Tibial nerve (tissue), 4 donors: Measurements from ENCODE around the gene KMT2C. TPM values are rescaled to one million over a fixed set of nuclear protein-coding genes. Genes with fewer than 3 reads are reported as not detected.
"Not testable (repeated sequence)": the region's sequence is repeated elsewhere in the genome, so short reads cannot be mapped to it uniquely, and the experiment has no call there.

Experiments used
- DNase-seq, 2 donors: peaks; one replicate each; pipeline ENCODE4 v3.0.0-alpha.2; 2019; ENCODE audit warnings: low spot score in 2 of 2
- H3K27ac ChIP-seq, 4 donors: fragments of 200-600 bp; sonication (generic) in 3 of 4; one replicate each; pipeline ENCODE4 v1.5.1; 2017 to 2019; ENCODE audit warnings: mild to moderate bottlenecking in 1 of 4
- H3K27me3 ChIP-seq, 2 donors: fragments of 200-600 bp; sonication (generic) in 1 of 2; one replicate each; pipeline versions ENCODE4 v1.5.1 to v1.6.0; 2017 to 2019
- H3K36me3 ChIP-seq, 3 donors: fragments of 200-600 bp; sonication (generic); one replicate each; pipeline ENCODE4 v1.5.1; 2018 to 2019
- H3K4me1 ChIP-seq, 4 donors: fragments of 200-600 bp; sonication (generic) in 3 of 4; one replicate each; pipeline ENCODE4 v1.5.1; 2017 to 2019
- H3K4me3 ChIP-seq, 4 donors: fragments of 200-600 bp; sonication (generic) in 3 of 4; one replicate each; pipeline ENCODE4 v1.5.1; 2017 to 2019; ENCODE audit warnings: mild to moderate bottlenecking in 1 of 4, moderate library complexity in 1 of 4
- H3K9me3 ChIP-seq, 4 donors: fragments of 200-600 bp; sonication (generic) in 3 of 4; one replicate each; pipeline ENCODE4 v1.5.1; 2017 to 2019
- CTCF ChIP-seq, 5 experiments: fragments of 200-600 bp in 3 of 5; fragments of 450-650 bp in 2 of 5; sonication (generic) in 3 of 5; IDR thresholded peaks; one replicate each; pipeline ENCODE4 v1.5.1; 2016 to 2019; ENCODE audit warnings: antibody characterized with exemption in 5 of 5, mild to moderate bottlenecking in 3 of 5, moderate library complexity in 2 of 5
- EP300 ChIP-seq, 2 donors: sonication (generic); formaldehyde crosslinking; IDR thresholded peaks; one replicate each; pipeline ENCODE4 v1.6.1; 2017; ENCODE audit warnings: antibody characterized with exemption in 2 of 2, mild to moderate bottlenecking in 1 of 2
- POLR2A ChIP-seq, 2 donors: fragments of 450-650 bp; IDR thresholded peaks; one replicate each; pipeline ENCODE4 v1.6.1; 2017; ENCODE audit warnings: antibody characterized with exemption in 2 of 2, mild to moderate bottlenecking in 2 of 2, moderate library complexity in 2 of 2
- WGBS, 2 donors: methylation state at CpG; one replicate each; pipeline ENCODE4 v1.1.5; 2018; 5-methylcytosine and 5-hydroxymethylcytosine counted together
- total RNA-seq, 4 donors: library from RNA; depleted of rRNA; stranded (reverse); fragments of >200 nt; gene quantifications; one replicate each; pipeline ENCODE4 v1.1.0, GENCODE V29; 2016

KMT2C gene
- total RNA-seq, 4 donors from 2014 or later = 63.2 to 86.1 (median 69.4) TPM

- H3K4me1 ChIP-seq, DNase-seq, H3K9me3 ChIP-seq, H3K27me3 ChIP-seq, H3K36me3 ChIP-seq, H3K4me3 ChIP-seq, H3K27ac ChIP-seq: not testable (repeated sequence)
- WGBS, 2 donors = 79 to 87% methylated on average over 8 of the region's 8 CpGs
Measured at GRCh38 chr7:152241301-152241700, 194.5 kb downstream of the KMT2C start.

DNA sequence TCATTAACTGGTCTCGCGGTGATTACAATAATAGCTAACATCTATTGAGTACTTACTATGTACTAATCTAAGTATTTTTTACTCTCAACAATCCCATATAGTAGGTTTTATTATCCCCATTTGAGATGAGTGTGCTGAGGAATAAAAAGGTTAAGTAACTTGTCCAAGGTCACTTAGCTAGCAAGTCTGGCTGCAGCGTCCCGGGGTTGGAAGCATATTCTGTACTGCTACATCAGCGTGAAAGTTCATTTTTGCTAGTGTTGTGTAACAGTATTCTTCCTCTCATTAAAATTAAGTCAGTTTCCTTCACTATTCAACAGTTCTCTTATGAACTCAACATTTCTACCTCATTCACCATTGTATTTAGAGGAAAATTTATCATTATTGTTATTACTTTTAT lies 199.5 kb downstream of the KMT2C start:
- not testable (repeated sequence) for H3K27ac ChIP-seq, H3K27me3 ChIP-seq, H3K4me3 ChIP-seq, H3K4me1 ChIP-seq, DNase-seq, H3K9me3 ChIP-seq
- WGBS, 2 donors = 88 to 89% methylated on average over 5 of the region's 5 CpGs
- peaks cover 0 to 27% (median 0%) of the 10 kb centered on the region in 3 donors for H3K36me3 ChIP-seq

DNA sequence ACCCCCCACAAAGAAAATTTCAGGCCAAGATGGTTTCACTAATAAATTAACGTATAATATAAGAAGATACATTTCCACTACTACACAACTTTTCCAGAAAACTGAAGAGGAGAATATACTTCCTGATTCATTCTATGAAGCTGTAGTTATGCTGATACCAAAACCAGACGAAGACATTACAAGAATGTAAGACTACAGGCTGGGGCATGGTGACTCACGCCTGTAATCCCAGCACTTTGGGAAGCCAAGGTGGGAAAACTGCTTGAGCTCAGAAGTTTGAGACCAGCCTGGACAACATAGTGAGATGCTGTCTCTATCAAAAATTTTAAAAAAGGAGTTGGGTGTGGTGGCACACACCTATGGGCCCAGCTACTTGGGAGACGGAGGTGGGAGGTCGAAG lies 201.4 kb downstream of the KMT2C start:
- H3K27me3 ChIP-seq, H3K9me3 ChIP-seq, H3K27ac ChIP-seq, H3K4me3 ChIP-seq, DNase-seq, H3K4me1 ChIP-seq: not testable (repeated sequence)
- WGBS, 2 donors = 96 to 99% methylated on average over 5 of the region's 5 CpGs
- peaks cover 0 to 44% (median 0%) of the 10 kb centered on the region in 3 donors for H3K36me3 ChIP-seq

DNA sequence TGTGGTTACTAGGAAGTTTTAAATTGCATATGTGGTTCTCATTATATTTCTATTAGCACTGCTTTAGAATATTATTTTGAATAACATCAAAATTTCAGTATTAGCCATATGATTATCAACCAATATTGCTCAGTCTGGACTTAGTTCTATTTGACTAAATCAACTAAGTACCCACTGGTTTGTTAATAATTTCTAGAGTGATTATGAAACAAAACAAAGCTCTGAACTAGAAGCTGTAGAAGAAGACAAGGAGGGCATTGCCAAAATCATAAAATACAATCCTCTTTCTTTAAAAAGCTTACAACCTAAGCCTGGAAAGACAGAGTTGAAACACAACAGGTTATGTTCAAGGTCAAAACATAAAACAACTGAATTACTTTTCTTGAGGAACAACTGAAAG lies 204.7 kb downstream of the KMT2C start:
- Histone ChIP-seq H3K9me3 (no peaks in the 10 kb centered on the region), H3K36me3 (peaks cover 0 to 46% (median 0%) of the 10 kb centered on the region in 3 donors), H3K4me3 (no peak overlapping the region), H3K27me3 (no peaks in the 10 kb centered on the region), H3K27ac (no peak overlapping the region), H3K4me1 (no peaks in the 10 kb centered on the region)
- no peak for DNase-seq
- TF ChIP-seq EP300 (IDR thresholded peaks at IDR 0.05) (no peak), CTCF (IDR thresholded peaks at IDR 0.05) (no peak), POLR2A (IDR thresholded peaks at IDR 0.05) (no peak)

DNA sequence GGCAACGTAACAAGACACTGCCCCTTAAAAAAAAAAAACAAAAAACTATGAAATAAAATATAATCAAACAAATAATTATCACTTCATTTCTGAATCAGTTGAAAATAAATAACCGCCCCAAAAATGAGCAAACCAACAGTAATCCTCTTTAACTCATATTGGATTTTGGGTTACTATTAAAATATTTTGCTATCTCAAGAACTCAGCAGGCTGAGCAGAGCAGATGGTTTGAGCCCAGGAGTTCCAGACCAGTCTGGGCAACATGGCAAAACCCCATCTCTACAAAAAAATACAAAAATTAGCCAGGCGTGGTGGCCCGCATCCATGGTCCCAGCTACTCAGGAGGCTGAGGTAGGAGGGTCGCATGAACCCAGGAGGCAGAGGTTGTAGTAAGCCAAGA lies 216.2 kb downstream of the KMT2C start:
- H3K36me3 ChIP-seq = peaks cover 0 to 59% (median 0%) of the 10 kb centered on the region in 3 donors
- 94 to 100% methylated on average over 5 of the region's 5 CpGs for WGBS, 2 donors
- H3K4me3 ChIP-seq, H3K27me3 ChIP-seq, H3K4me1 ChIP-seq, H3K9me3 ChIP-seq, DNase-seq, H3K27ac ChIP-seq: not testable (repeated sequence)

DNA sequence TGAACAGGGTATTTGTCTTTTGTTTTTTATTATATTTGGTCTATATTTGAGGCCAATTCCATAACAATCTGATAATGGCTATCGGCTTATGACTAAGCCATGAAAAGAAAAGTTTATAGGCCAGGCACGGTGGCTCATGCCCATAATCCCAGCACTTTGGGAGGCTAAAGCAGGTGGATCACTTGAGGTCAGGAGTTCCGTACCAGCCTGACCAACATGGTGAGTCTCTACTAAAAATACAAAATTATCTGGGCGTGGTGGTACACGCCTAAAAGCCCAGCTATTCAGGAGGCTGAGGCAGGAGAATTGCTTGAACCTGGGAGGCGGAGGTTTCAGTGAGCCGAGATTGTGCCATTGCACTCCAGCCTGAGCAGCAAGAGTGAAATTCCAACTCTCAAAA lies 227.0 kb downstream of the KMT2C start:
- WGBS, 2 donors = 94 to 95% methylated on average over 7 of the region's 7 CpGs

GRCh38 chr7:152204417-152204816 lies 231.4 kb downstream of the KMT2C start:
- not testable (repeated sequence) for H3K27me3 ChIP-seq, H3K4me3 ChIP-seq, H3K4me1 ChIP-seq, DNase-seq, H3K9me3 ChIP-seq, H3K27ac ChIP-seq
- peaks cover 0 to 18% (median 14%) of the 10 kb centered on the region in 3 donors for H3K36me3 ChIP-seq

More for the DNA sequence above, 227.0 kb downstream of the KMT2C start:
- not testable (repeated sequence) for H3K4me1 ChIP-seq, H3K9me3 ChIP-seq, H3K4me3 ChIP-seq, H3K27ac ChIP-seq, H3K27me3 ChIP-seq, DNase-seq
- peaks cover 0 to 33% (median 15%) of the 10 kb centered on the region in 3 donors for H3K36me3 ChIP-seq

DNA sequence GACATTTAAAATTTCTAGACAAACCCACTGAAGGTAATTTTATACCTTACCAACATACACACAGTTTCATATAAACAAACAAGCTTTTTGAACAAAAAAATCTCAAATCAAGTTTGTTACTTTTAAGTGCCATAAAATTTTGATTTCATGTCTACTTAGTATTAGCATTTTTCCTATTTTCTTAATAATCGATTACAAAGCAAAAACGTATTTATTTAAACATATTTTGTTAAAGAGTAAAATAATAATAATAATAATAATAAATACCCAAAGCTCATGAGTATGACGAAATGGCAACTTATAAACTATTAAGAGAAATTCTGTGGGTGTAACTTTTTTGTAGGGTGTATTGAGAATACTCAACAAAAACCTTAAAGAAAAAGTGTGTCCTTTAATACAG lies 232.7 kb downstream of the KMT2C start:
- H3K9me3 ChIP-seq = no peaks in the 10 kb centered on the region
- 89 to 93% methylated on average over 3 of the region's 3 CpGs for WGBS, 2 donors
- no peak overlapping the region for H3K4me3 ChIP-seq
- H3K36me3 ChIP-seq = peaks cover 0 to 26% (median 18%) of the 10 kb centered on the region in 3 donors
- H3K27ac ChIP-seq = no peak overlapping the region
- DNase-seq = no peak
- TF ChIP-seq POLR2A (IDR thresholded peaks at IDR 0.05) (no peak), EP300 (IDR thresholded peaks at IDR 0.05) (no peak), CTCF (IDR thresholded peaks at IDR 0.05) (no peak)
- H3K4me1 ChIP-seq = no peaks in the 10 kb centered on the region
- H3K27me3 ChIP-seq = no peaks in the 10 kb centered on the region
